HG03045 (cell line): ENCODE results near the gene MYO1C.
"Not testable (repeated sequence)": the region's sequence is repeated elsewhere in the genome, so short reads cannot be mapped to it uniquely, and the experiment has no call there.

Experiments used
- ATAC-seq: cut with Tn5 transposase; IDR thresholded peaks from one replicate; pipeline ENCODE4 v1.9.1; 2021; ENCODE audit warnings: mild to moderate bottlenecking, moderate library complexity; ENCODE audit not compliant: unreplicated experiment

Gene MYO1C

GRCh38 chr17:1438593-1439083 is 53.8 kb downstream of the MYO1C start:
- ATAC-seq, result no peak

GRCh38 chr17:1435326-1435725 is 57.2 kb downstream of the MYO1C start:
- no peak for ATAC-seq

- ATAC-seq, result no peak
Observed at GRCh38 chr17:1434150-1434549, 58.3 kb downstream of the MYO1C start.

GRCh38 chr17:1431631-1432104 is 60.8 kb downstream of the MYO1C start:
- no peak for ATAC-seq

- no peak for ATAC-seq
Observed at GRCh38 chr17:1423456-1424135, 68.9 kb downstream of the MYO1C start.

GRCh38 chr17:1422885-1423284 is 69.6 kb downstream of the MYO1C start:
- no peak for ATAC-seq

GRCh38 chr17:1421470-1421869 is 71.0 kb downstream of the MYO1C start:
- no peak for ATAC-seq

- no peak for ATAC-seq
Observed at GRCh38 chr17:1420981-1421380, 71.5 kb downstream of the MYO1C start.

- ATAC-seq, result no peak
Observed at GRCh38 chr17:1420163-1420562, 72.3 kb downstream of the MYO1C start.

- not testable (repeated sequence) for ATAC-seq
Observed at GRCh38 chr17:1418476-1418875, 74.0 kb downstream of the MYO1C start.

- ATAC-seq, result no peak
Observed at GRCh38 chr17:1416414-1416813, 76.1 kb downstream of the MYO1C start.

GRCh38 chr17:1414634-1415033 is 77.9 kb downstream of the MYO1C start:
- no peak for ATAC-seq
